Measurements from ENCODE around the gene UBE2Q2.

DNA sequence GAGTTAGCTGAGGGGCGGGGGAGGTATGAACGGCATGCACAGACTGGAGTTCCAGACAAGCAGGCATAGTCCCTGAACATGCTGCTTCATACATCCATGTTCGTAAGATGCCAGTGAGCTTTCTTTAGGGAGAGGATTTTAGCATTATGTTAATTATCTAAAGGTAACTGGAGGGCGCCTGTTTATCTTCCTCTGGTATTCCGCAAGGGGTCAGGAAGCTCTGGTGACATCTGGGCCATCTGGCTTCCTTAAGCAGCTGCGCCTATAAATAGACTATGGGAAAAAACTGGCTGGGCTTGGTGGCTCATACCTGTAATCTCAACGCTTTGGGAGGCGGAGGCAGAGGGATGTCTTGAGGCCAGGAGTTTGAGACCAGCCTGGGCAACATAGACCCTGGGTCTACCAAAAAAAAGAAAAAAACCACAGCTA lies 58.9 kb downstream of the UBE2Q2 start:
- TF ChIP-seq CTCF (IDR thresholded peaks at IDR 0.05; ENCODE audit: low read length) (no peak), EZH2 (IDR thresholded peaks at IDR 0.05; ENCODE audit: borderline replicate concordance, low read length) (no peak)
